GM12878 (cell line): Measurements from ENCODE around the gene GTF2H1. TPM values are rescaled to one million over a fixed set of nuclear protein-coding genes. Genes with fewer than 3 reads are reported as not detected.

Experiments used
- ATAC-seq: fragments of 200-7000 bp; cut with Tn5 transposase; 3 replicates; pipeline ENCODE4 v1.9.1; 2020; ENCODE audit warnings: mild to moderate bottlenecking, moderate library complexity
- BruUV-seq: library from RNA; stranded (reverse); fragments of 400-500 nt; replicated peaks from 2 replicates; lab custom pipeline; 2021; lab: Mats Ljungman, UMichigan
- CTCF ChIA-PET: fragments of 300-600 bp; sonication (Branson Sonifier 250); formaldehyde crosslinking; extraction: SDS; loops from one replicate; lab custom pipeline; 2021; ENCODE audit warnings: inconsistent platforms; lab: Yijun Ruan, JAX
- POLR2A ChIA-PET: fragments of 350-600 bp; formaldehyde crosslinking; extraction: SDS; loops from one replicate; lab custom pipeline; 2021; ENCODE audit warnings: inconsistent platforms; lab: Charles Lee
- RAD21 ChIA-PET: fragments of 300-600 bp; sonication (Branson Sonifier 250); formaldehyde crosslinking; loops from one replicate; lab custom pipeline; 2023; ENCODE audit warnings: antibody characterized with exemption; ENCODE audit not compliant: unreplicated experiment; lab: Charles Lee
- SMC1A ChIA-PET: fragments of 300-600 bp; sonication (Branson Sonifier 250); formaldehyde crosslinking; loops from one replicate; lab custom pipeline; 2023; ENCODE audit not compliant: unreplicated experiment, uncharacterized antibody; lab: Charles Lee
- DNase-seq: peaks from one replicate; pipeline ENCODE4 v3.0.0-alpha.2; 2011; ENCODE audit warnings: low read depth, low spot score
- FAIRE-seq: peaks from 3 replicates; lab custom pipeline; 2011; peaks lifted over from hg19 to GRCh38; lab: Jason Lieb, UNC
- H2AFZ ChIP-seq: 2 replicates; pipeline ENCODE4 v1.6.0; 2011; ENCODE audit warnings: low read depth, low read length, control low read depth; ENCODE audit not compliant: control insufficient read depth
- H3K27ac ChIP-seq: 2 replicates; pipeline ENCODE4 v1.5.1; 2011; ENCODE audit warnings: control low read depth; ENCODE audit not compliant: control insufficient read depth, insufficient read depth
- H3K27me3 ChIP-seq, 2 experiments: replicated peaks in 1 of 2; 2 replicates each; pipeline versions ENCODE4 v1.6.0 to v1.6.1; 2011; ENCODE audit warnings: low read length in 1 of 2; ENCODE audit not compliant: control insufficient read depth in 2 of 2, insufficient read depth in 2 of 2
- H3K36me3 ChIP-seq, 2 experiments: 2 replicates each; pipeline ENCODE4 v1.5.1; 2011; ENCODE audit warnings: low read length in 1 of 2; ENCODE audit not compliant: control insufficient read depth in 2 of 2, insufficient read depth in 2 of 2
- H3K4me1 ChIP-seq: 2 replicates; pipeline ENCODE4 v1.6.1; 2011; ENCODE audit warnings: mild to moderate bottlenecking, low read length, moderate library complexity, mixed read lengths; ENCODE audit not compliant: control insufficient read depth, insufficient read depth
- H3K4me2 ChIP-seq: 2 replicates; pipeline ENCODE4 v1.6.0; 2011; ENCODE audit warnings: control low read depth; ENCODE audit not compliant: control insufficient read depth, insufficient read depth
- H3K4me3 ChIP-seq: fragments of 200-600 bp; sonication (generic); 2 replicates; pipeline ENCODE4 v1.5.1; 2016
- H3K79me2 ChIP-seq: 2 replicates; pipeline ENCODE4 v1.6.0; 2011; ENCODE audit warnings: low read length; ENCODE audit not compliant: control insufficient read depth, insufficient read depth
- H3K9ac ChIP-seq: 2 replicates; pipeline ENCODE4 v1.8.0; 2011; ENCODE audit warnings: low read length, control low read depth, mixed read lengths; ENCODE audit not compliant: control insufficient read depth, insufficient read depth
- H3K9me3 ChIP-seq: replicated peaks from 3 replicates; pipeline ENCODE4 v1.5.1; 2011; ENCODE audit warnings: mild to moderate bottlenecking, low read length; ENCODE audit not compliant: control insufficient read depth, insufficient read depth
- H4K20me1 ChIP-seq: 2 replicates; pipeline ENCODE4 v1.6.0; 2011; ENCODE audit not compliant: control insufficient read depth, insufficient read depth
- CBX5 ChIP-seq: sonication (generic); IDR thresholded peaks from 2 replicates; pipeline ENCODE4 v1.6.1; 2016; ENCODE audit warnings: low read depth, moderate library complexity, mild to moderate bottlenecking, inconsistent platforms
- E4F1 ChIP-seq: fragments of 450-650 bp; IDR thresholded peaks from 2 replicates; pipeline ENCODE4 v1.6.1; 2018; ENCODE audit warnings: borderline replicate concordance, mild to moderate bottlenecking; ENCODE audit not compliant: partially characterized antibody
- FOXK2 ChIP-seq: fragments of 450-650 bp; IDR thresholded peaks from 2 replicates; pipeline ENCODE4 v1.6.1; 2017; ENCODE audit warnings: mild to moderate bottlenecking, moderate library complexity
- MYC ChIP-seq: IDR thresholded peaks from 2 replicates; pipeline ENCODE4 v1.6.1; 2011; ENCODE audit warnings: mild to moderate bottlenecking, low read length, moderate library complexity, inconsistent platforms; ENCODE audit not compliant: insufficient read depth, insufficient replicate concordance, insufficient read length, severe bottlenecking
- NFXL1 ChIP-seq: fragments of 450-650 bp; IDR thresholded peaks from 2 replicates; pipeline ENCODE4 v1.6.1; 2017; ENCODE audit warnings: antibody characterized with exemption, mild to moderate bottlenecking, borderline replicate concordance
- NFYA ChIP-seq: IDR thresholded peaks from 2 replicates; pipeline ENCODE4 v1.6.1; 2011; ENCODE audit warnings: low read depth, mild to moderate bottlenecking, low read length, improper control_type of control experiment, borderline replicate concordance
- NR2C2 ChIP-seq: IDR thresholded peaks from 2 replicates; pipeline ENCODE4 v1.6.1; 2011; ENCODE audit warnings: borderline replicate concordance, low read depth; ENCODE audit not compliant: control insufficient read depth, insufficient read length
- PKNOX1 ChIP-seq: fragments of 450-650 bp; IDR thresholded peaks from 2 replicates; pipeline ENCODE4 v1.6.1; 2016; ENCODE audit warnings: mild to moderate bottlenecking
- POLR2AphosphoS2 ChIP-seq: IDR thresholded peaks from 2 replicates; pipeline ENCODE4 v1.6.1; 2011; ENCODE audit warnings: low read depth, mild to moderate bottlenecking, low read length, improper control_type of control experiment, moderate library complexity
- SMAD1 ChIP-seq: fragments of 450-650 bp; IDR thresholded peaks from 2 replicates; pipeline ENCODE4 v1.6.1; 2018; ENCODE audit warnings: mild to moderate bottlenecking, low read depth; ENCODE audit not compliant: partially characterized antibody
- STAT3 ChIP-seq: IDR thresholded peaks from 2 replicates; pipeline ENCODE4 v1.6.1; 2011; ENCODE audit warnings: low read depth, low read length, improper control_type of control experiment
- ZZZ3 ChIP-seq: IDR thresholded peaks from 2 replicates; pipeline ENCODE4 v1.6.1; 2011; ENCODE audit warnings: low read depth; ENCODE audit not compliant: control insufficient read depth, insufficient read length
- WGBS: methylation state at CpG from one replicate; pipeline ENCODE4 v1.1.6; 2016; ENCODE audit warnings: low lambda C conversion rate; ENCODE audit not compliant: insufficient replicate concordance, insufficient coverage; ENCODE audit errors: missing lambda C conversion rate; 5-methylcytosine and 5-hydroxymethylcytosine counted together
- in situ Hi-C: fragments of 300-500 bp; cut with MboI; formaldehyde crosslinking; loops from 9 replicates; pipeline ENCODE4 v1.14.3; 2018; ENCODE audit warnings: mixed read lengths
- intact Hi-C: fragments of 100-400 bp; cut with micrococcal nuclease; formaldehyde crosslinking; loops from one replicate; pipeline ENCODE4 v1.14.2; 2022; ENCODE audit not compliant: unreplicated experiment
- polyA plus RNA-seq, 11 experiments: library from polyadenylated mRNA; depleted of rRNA in 4 of 11; unstranded in 6 of 11; stranded (reverse) in 5 of 11; fragments of >200 nt; fragmentation: Nextera tagmentation in 4 of 11; fragmentation: Illumina TruSeq in 1 of 11; extraction: Ambion mirVana in 4 of 11; extraction: Trizol in 1 of 11; gene quantifications; 1 replicate in 1 of 11; 2 replicates in 10 of 11; pipeline versions ENCODE4 v1.2.1 to v1.2.3, GENCODE V29; 2011 to 2016; ENCODE audit warnings: inconsistent platforms in 2 of 11, missing spikeins in 2 of 11, low read depth in 1 of 11
- total RNA-seq, 4 experiments: library from RNA; depleted of rRNA in 3 of 4; stranded (reverse); fragments of >200 nt in 3 of 4; fragmentation: Illumina TruSeq in 1 of 4; extraction: Trizol in 1 of 4; gene quantifications; 2 replicates each; pipeline versions ENCODE4 v1.2.1 to v1.2.3, GENCODE V29; 2013 to 2021

GTF2H1 gene
- total and polyA plus RNA-seq, 10 of the 15 experiments (the other 5 are each of a cell fraction or from before 2014, with no cell fraction given), result 36.7 to 68.8 (median 46.6) TPM

DNA sequence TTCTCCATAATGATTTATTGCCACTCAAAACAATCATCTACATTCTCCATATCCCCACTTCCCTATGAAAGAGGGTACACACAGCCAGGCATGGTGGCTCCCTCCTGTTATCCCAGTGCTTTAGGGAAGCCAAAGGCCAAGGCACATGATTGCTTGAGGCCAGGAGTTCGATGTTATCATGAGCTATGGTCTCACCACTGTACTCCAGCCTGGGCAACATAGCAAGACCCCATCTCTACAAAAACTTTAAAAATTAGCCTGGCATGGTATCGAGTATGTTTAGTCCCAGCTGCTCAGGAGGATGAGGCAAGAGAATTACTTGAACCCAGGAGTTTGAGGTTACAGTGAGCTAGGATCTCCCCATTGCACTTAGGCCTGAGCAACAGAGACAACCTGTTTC lies 6.5 kb upstream of the GTF2H1 start:
- intact Hi-C loops (no loop called here), in situ Hi-C loops (no loop called here)
- no peak overlapping the region for H3K9ac ChIP-seq
- DNase-seq (no peak), FAIRE-seq (no peak), ATAC-seq (no peak)
- H3K4me2 ChIP-seq, result no peak overlapping the region
- ChIA-PET SMC1A (interaction anchor here (0.7 to 5.4 kb wide), 8 partner anchors 8 to 80 kb away, joined by 3 to 40 read pairs (median 4); no protein-coding TSS in a partner anchor), CTCF (interaction anchor here (0.6 to 2.9 kb wide), 4 partner anchors 16 to 200 kb away, joined by 3 to 25 read pairs (median 6); no protein-coding TSS in a partner anchor), RAD21 (interaction anchor here (1.1 to 6.1 kb wide), 3 partner anchors 16 to 78 kb away, joined by 4 to 29 read pairs (median 4); partner anchors contain the start of gene LDHA), POLR2A (interaction anchor here (0.6 to 1.3 kb wide), 5 partner anchors 13 to 278 kb away, joined by 3 to 8 read pairs (median 4); partner anchors contain the start of gene LDHA)
- no peak overlapping the region for H3K27ac ChIP-seq
- H2AFZ ChIP-seq, result no peak overlapping the region
- no peak for TF ChIP-seq PKNOX1
- no peak for TF ChIP-seq NFYA
- TF ChIP-seq ZZZ3, result no peak
- TF ChIP-seq SMAD1, result no peak
- TF ChIP-seq NFXL1, result no peak
- TF ChIP-seq E4F1, result no peak
- TF ChIP-seq CBX5, result no peak
- TF ChIP-seq STAT3, result no peak
- TF ChIP-seq NR2C2, result no peak
- no peak for TF ChIP-seq POLR2AphosphoS2
- no peak for TF ChIP-seq MYC
- no peak for TF ChIP-seq FOXK2
- H3K79me2 ChIP-seq, result peaks cover 73% of the 10 kb centered on the region
- H4K20me1 ChIP-seq, result no peaks in the 10 kb centered on the region
- peaks cover 2 to 12% of the 10 kb centered on the region in 2 experiments; a peak in 3 of 4 replicates for H3K36me3 ChIP-seq
- no peaks in the 10 kb centered on the region for H3K9me3 ChIP-seq
- no TSS peak for BruUV-seq
- H3K4me3 ChIP-seq, result no peak overlapping the region
- no peaks in the 10 kb centered on the region for H3K27me3 ChIP-seq
- H3K4me1 ChIP-seq, result peaks cover 20% of the 10 kb centered on the region
- 76% methylated on average over 2 of the region's 2 CpGs for WGBS
